K562 (cell line): Measurements from ENCODE around the gene CREB3L4. TPM values are rescaled to one million over a fixed set of nuclear protein-coding genes. Genes with fewer than 3 reads are reported as not detected.

Experiments
- CSDE1 ChIP-seq, 2 experiments: fragments of 450-650 bp; IDR thresholded peaks; 2 replicates each; pipeline ENCODE4 v1.6.1; 2016; ENCODE audit warnings: mild to moderate bottlenecking in 1 of 2
- ELF1 ChIP-seq: fragments of 200-800 bp; sonication (Bioruptor generic); IDR thresholded peaks from 2 replicates; pipeline ENCODE4 v1.6.1; 2016; ENCODE audit warnings: missing genetic modification characterization, missing compliant biosample characterization
- ETV5 ChIP-seq: sonication (generic); formaldehyde crosslinking; IDR thresholded peaks from 2 replicates; pipeline ENCODE4 v1.4.0; 2020; ENCODE audit warnings: low read depth, mild to moderate bottlenecking, missing genetic modification reagents
- HIVEP1 ChIP-seq: fragments of 250-450 bp; sonication (Bioruptor Pico); IDR thresholded peaks from 2 replicates; pipeline ENCODE4 v1.4.0; 2020; ENCODE audit warnings: mild to moderate bottlenecking
- LARP7 ChIP-seq: fragments of 450-650 bp; IDR thresholded peaks from 2 replicates; pipeline ENCODE4 v1.6.1; 2016
- POLR2B ChIP-seq: fragments of 450-650 bp; IDR thresholded peaks from 2 replicates; pipeline ENCODE4 v1.6.1; 2018; ENCODE audit warnings: low read depth; ENCODE audit not compliant: partially characterized antibody
- RBBP5 ChIP-seq: fragments of 200-600 bp; sonication (generic); IDR thresholded peaks from 2 replicates; pipeline ENCODE4 v1.6.1; 2012; ENCODE audit warnings: borderline replicate concordance, mild to moderate bottlenecking, low read length, control low read depth, inconsistent platforms; ENCODE audit not compliant: insufficient read depth, poor library complexity, severe bottlenecking
- RFX7 ChIP-seq: fragments of 250-450 bp; sonication (Bioruptor Pico); IDR thresholded peaks from 2 replicates; pipeline ENCODE4 v1.5.1; 2021; ENCODE audit warnings: mild to moderate bottlenecking
- SNRNP70 ChIP-seq: fragments of 200-400 bp; formaldehyde crosslinking; optimal IDR thresholded peaks from 2 replicates; pipeline ENCODE3; 2017; ENCODE audit warnings: low read depth, low read length
- SUPT5H ChIP-seq: fragments of 450-650 bp; IDR thresholded peaks from 2 replicates; pipeline ENCODE4 v1.6.1; 2016
- THRAP3 ChIP-seq: fragments of 450-650 bp; IDR thresholded peaks from 2 replicates; pipeline ENCODE4 v1.6.1; 2016; ENCODE audit warnings: mild to moderate bottlenecking, inconsistent platforms, borderline replicate concordance
- TOE1 ChIP-seq, 2 experiments: fragments of 450-650 bp in 1 of 2; sonication (generic) in 1 of 2; formaldehyde crosslinking in 1 of 2; IDR thresholded peaks; 2 replicates each; pipeline versions ENCODE4 v1.7.1 to v1.8.0; 2016 to 2022; ENCODE audit warnings: borderline replicate concordance in 2 of 2, mild to moderate bottlenecking in 2 of 2, antibody characterized with exemption in 1 of 2, inconsistent platforms in 1 of 2, low read depth in 1 of 2, missing genetic modification reagents in 1 of 2, moderate library complexity in 1 of 2
- XRCC4 ChIP-seq: IDR thresholded peaks from one replicate; pipeline ENCODE4 v1.6.1; 2011; ENCODE audit not compliant: insufficient read depth, insufficient read length; ENCODE audit errors: extremely low read depth
- ZFP36 ChIP-seq: fragments of 150-350 bp; IDR thresholded peaks from 2 replicates; pipeline ENCODE4 v1.6.1; 2018; ENCODE audit warnings: low read length, low read depth; ENCODE audit not compliant: partially characterized antibody
- ZNF395 ChIP-seq: fragments of 200-800 bp; sonication (Bioruptor generic); IDR thresholded peaks from 2 replicates; pipeline ENCODE4 v1.6.1; 2017; ENCODE audit warnings: missing genetic modification characterization, missing compliant biosample characterization
- ZNF707 ChIP-seq: fragments of 250-450 bp; sonication (Bioruptor Pico); conservative IDR thresholded peaks from 2 replicates; pipeline ENCODE4 v1.8.0; 2022; ENCODE audit warnings: inconsistent platforms, mild to moderate bottlenecking, moderate library complexity
- polyA plus RNA-seq, 8 experiments: library from polyadenylated mRNA; depleted of rRNA in 4 of 8; stranded (reverse) in 5 of 8; unstranded in 3 of 8; fragments of >200 nt; fragmentation: Nextera tagmentation in 2 of 8; fragmentation: Illumina TruSeq in 1 of 8; extraction: Ambion mirVana in 2 of 8; extraction: Trizol in 1 of 8; gene quantifications; 2 replicates each; pipeline versions ENCODE4 v1.2.1 to v1.2.3, GENCODE V29; 2011 to 2014; ENCODE audit warnings: inconsistent platforms in 1 of 8, missing spikeins in 1 of 8
- total RNA-seq, 7 experiments: library from RNA; depleted of rRNA in 6 of 7; stranded (reverse); fragments of >200 nt in 6 of 7; fragmentation: Illumina TruSeq in 2 of 7; extraction: Trizol in 2 of 7; gene quantifications; 2 replicates each; pipeline versions ENCODE4 v1.2.1 to v1.2.3, GENCODE V29; 2011 to 2021; ENCODE audit warnings: low replicate concordance in 1 of 7
- TF ChIP-seq, protein P1 (sequence below): sonication (generic); formaldehyde crosslinking; IDR thresholded peaks from 2 replicates; pipeline ENCODE4 v1.8.1; 2022; ENCODE audit warnings: missing genetic modification reagents
- TF ChIP-seq, protein P2 (sequence below): sonication (generic); formaldehyde crosslinking; IDR thresholded peaks from 2 replicates; pipeline ENCODE4 v1.8.0; 2022; ENCODE audit warnings: mild to moderate bottlenecking, missing genetic modification reagents, borderline replicate concordance
- TF ChIP-seq, protein P3 (sequence below), 2 experiments: fragments of 450-650 bp; conservative IDR thresholded peaks; 2 replicates each; pipeline ENCODE4 v1.6.1; 2017; ENCODE audit warnings: mild to moderate bottlenecking in 2 of 2, moderate library complexity in 2 of 2
- TF ChIP-seq, protein P4 (sequence below): fragments of 250-450 bp; sonication (Bioruptor Pico); IDR thresholded peaks from 2 replicates; pipeline ENCODE4 v1.9.0; 2021; ENCODE audit warnings: mild to moderate bottlenecking

Gene CREB3L4
- total and polyA plus RNA-seq, 9 of the 15 experiments (the other 6 are each of a cell fraction or from before 2014, with no cell fraction given): 9.9 to 18.6 (median 13.9) TPM

GRCh38 chr1:153967107-153967999 is at the start of gene CREB3L4 (continued):
- TF ChIP-seq, protein P1, sequence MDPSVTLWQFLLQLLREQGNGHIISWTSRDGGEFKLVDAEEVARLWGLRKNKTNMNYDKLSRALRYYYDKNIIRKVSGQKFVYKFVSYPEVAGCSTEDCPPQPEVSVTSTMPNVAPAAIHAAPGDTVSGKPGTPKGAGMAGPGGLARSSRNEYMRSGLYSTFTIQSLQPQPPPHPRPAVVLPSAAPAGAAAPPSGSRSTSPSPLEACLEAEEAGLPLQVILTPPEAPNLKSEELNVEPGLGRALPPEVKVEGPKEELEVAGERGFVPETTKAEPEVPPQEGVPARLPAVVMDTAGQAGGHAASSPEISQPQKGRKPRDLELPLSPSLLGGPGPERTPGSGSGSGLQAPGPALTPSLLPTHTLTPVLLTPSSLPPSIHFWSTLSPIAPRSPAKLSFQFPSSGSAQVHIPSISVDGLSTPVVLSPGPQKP (CRISPR knock-in tag): no peak
- TF ChIP-seq ZFP36 (no peak), RFX7 (CRISPR knock-in tag) (no peak), TOE1 (IDR thresholded peaks at IDR 0.05; ENCODE audit: borderline replicate concordance) (peak; percentile 93), TOE1 (CRISPR knock-in tag; IDR thresholded peaks at IDR 0.05; ENCODE audit: borderline replicate concordance, low read depth) (peak; percentile 74; the same call in 1 of the 2 replicates), SUPT5H (peak; percentile 89), CSDE1 (IDR thresholded peaks at IDR 0.05) (no peak), RBBP5 (peak; percentile 67), ELF1 (peak; percentile 84), SNRNP70 (no peak), LARP7 (no peak), ETV5 (CRISPR knock-in tag) (peak; percentile 74), ZNF707 (CRISPR knock-in tag) (no peak), THRAP3 (no peak), POLR2B (peak; percentile 89), ZNF395 (peak; percentile 59; the same call in 1 of the 2 replicates), XRCC4 (no peak), HIVEP1 (CRISPR knock-in tag) (no peak)
- TF ChIP-seq, protein P2, sequence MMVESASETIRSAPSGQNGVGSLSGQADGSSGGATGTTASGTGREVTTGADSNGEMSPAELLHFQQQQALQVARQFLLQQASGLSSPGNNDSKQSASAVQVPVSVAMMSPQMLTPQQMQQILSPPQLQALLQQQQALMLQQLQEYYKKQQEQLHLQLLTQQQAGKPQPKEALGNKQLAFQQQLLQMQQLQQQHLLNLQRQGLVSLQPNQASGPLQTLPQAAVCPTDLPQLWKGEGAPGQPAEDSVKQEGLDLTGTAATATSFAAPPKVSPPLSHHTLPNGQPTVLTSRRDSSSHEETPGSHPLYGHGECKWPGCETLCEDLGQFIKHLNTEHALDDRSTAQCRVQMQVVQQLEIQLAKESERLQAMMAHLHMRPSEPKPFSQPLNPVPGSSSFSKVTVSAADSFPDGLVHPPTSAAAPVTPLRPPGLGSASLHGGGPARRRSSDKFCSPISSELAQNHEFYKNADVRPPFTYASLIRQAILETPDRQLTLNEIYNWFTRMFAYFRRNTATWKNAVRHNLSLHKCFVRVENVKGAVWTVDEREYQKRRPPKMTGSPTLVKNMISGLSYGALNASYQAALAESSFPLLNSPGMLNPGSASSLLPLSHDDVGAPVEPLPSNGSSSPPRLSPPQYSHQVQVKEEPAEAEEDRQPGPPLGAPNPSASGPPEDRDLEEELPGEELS (CRISPR knock-in tag): peak; percentile 89; the same call in 1 of the 2 replicates
- TF ChIP-seq, protein P3, sequence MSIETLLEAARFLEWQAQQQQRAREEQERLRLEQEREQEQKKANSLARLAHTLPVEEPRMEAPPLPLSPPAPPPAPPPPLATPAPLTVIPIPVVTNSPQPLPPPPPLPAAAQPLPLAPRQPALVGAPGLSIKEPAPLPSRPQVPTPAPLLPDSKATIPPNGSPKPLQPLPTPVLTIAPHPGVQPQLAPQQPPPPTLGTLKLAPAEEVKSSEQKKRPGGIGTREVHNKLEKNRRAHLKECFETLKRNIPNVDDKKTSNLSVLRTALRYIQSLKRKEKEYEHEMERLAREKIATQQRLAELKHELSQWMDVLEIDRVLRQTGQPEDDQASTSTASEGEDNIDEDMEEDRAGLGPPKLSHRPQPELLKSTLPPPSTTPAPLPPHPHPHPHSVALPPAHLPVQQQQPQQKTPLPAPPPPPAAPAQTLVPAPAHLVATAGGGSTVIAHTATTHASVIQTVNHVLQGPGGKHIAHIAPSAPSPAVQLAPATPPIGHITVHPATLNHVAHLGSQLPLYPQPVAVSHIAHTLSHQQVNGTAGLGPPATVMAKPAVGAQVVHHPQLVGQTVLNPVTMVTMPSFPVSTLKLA (conservative IDR thresholded peaks at IDR 0.05): peak; percentile 88 to 94
- TF ChIP-seq, protein P4, sequence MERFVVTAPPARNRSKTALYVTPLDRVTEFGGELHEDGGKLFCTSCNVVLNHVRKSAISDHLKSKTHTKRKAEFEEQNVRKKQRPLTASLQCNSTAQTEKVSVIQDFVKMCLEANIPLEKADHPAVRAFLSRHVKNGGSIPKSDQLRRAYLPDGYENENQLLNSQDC (CRISPR knock-in tag): no peak
